Cardiac fibroblast (primary cell): ENCODE data around the gene C14orf132.
"Not testable (repeated sequence)": the region's sequence is repeated elsewhere in the genome, so short reads cannot be mapped to it uniquely, and the experiment has no call there.

Experiments used
- DNase-seq, 2 donors: peaks; one replicate each; pipeline versions ENCODE4 v3.0.0 to v3.0.0-alpha.2; 2010; ENCODE audit warnings: low read depth in 2 of 2
- H3K4me3 ChIP-seq, 2 donors: replicated peaks in 1 of 2; 1 replicate in 1 of 2; 2 replicates in 1 of 2; pipeline ENCODE4 v1.5.1; 2011; ENCODE audit warnings: low read depth in 2 of 2, low read length in 2 of 2, mild to moderate bottlenecking in 2 of 2, moderate library complexity in 1 of 2
- TF ChIP-seq, protein P1 (sequence below): IDR thresholded peaks from one replicate; pipeline ENCODE4 v1.5.1; 2011; ENCODE audit warnings: low read depth, mild to moderate bottlenecking, low read length, inconsistent platforms

The C14orf132 gene

DNA sequence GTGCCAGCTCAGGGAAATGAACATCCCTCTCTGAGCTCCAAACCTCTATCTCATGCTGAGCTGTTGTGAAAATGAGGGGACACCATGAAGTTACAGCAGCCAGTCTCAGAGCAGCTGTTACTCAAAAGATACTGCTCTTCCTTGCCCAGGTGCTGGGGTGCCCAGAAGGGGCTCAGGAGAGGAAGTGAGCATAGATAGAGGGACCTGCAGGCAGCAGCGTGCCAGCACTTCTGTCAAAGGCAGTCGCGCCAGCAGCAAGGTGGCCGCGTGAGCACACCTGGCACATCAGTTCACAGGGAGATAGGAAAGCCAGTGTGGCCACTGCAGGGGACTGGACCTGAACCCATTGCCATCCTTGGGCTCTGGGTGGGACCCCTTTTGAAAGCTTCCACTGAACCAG, 27.8 kb downstream of the C14orf132 start:
- DNase-seq = no peak
- no peak overlapping the region for H3K4me3 ChIP-seq
- TF ChIP-seq, protein P1, sequence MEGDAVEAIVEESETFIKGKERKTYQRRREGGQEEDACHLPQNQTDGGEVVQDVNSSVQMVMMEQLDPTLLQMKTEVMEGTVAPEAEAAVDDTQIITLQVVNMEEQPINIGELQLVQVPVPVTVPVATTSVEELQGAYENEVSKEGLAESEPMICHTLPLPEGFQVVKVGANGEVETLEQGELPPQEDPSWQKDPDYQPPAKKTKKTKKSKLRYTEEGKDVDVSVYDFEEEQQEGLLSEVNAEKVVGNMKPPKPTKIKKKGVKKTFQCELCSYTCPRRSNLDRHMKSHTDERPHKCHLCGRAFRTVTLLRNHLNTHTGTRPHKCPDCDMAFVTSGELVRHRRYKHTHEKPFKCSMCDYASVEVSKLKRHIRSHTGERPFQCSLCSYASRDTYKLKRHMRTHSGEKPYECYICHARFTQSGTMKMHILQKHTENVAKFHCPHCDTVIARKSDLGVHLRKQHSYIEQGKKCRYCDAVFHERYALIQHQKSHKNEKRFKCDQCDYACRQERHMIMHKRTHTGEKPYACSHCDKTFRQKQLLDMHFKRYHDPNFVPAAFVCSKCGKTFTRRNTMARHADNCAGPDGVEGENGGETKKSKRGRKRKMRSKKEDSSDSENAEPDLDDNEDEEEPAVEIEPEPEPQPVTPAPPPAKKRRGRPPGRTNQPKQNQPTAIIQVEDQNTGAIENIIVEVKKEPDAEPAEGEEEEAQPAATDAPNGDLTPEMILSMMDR = no peak

DNA sequence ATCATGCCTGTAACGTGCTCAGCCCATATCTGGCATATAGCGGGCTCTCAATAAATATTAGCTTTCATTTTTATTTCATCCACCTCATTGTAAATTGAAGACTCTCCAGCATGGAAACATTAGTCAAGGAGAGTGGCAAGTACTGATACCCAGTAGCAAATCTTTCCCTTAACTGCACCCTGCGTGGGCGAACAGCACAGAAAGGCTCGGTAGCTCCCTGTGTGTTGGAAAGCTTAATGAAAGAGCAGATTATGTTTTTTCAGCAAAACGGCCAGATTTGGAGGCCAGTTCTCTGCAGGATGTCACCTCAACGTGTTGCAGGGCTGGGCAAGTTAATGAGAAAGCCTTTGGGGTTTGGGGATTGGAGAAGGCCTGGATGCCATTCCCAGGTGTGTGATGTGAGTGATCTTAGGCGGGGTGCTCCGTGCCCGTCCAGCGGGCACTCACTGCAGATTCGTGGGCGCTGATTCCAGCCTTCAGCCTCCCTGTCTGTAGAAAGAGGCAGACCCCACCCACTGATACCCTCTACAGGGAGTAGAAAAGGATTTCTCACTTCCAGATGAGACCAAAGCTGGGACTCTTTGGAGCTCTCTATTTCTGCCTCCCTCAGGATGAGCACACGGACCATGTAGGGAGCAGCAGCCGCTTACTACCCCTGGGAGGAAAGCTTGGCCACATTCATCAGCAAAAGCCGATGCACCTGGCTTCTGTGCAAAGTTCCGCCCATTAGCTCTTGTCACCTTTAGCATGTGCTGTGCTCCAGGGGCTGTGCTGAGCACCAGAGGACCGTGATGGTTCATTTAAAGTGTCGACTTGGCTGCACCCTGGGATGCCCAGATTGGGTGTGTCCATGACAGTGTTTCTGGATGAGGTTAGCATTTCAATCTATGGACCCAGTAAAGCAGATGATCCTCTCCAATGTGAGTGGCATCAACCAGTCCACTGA, 29.1 kb downstream of the C14orf132 start:
- TF ChIP-seq, protein P1 = no peak
- no peak overlapping the region for H3K4me3 ChIP-seq
- no peak for DNase-seq

DNA sequence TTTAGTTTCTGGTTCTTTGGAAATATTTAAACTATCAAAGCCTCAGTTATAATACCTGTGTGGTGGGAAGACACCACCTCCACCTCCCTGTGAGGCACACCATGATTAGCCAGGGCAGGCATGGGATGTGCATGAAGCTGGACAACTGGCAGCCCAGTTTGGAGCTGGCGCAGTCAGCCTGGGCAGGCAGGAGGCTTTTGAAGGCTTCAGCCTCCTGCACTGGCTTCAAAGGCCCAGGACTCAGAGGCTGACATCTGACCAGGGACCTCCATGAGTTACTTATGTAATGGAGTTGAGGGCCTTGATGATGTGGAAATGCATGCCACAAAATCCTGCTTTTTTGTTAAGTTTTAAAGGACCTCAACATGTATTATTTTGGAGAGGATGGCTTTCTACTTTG, 30.3 kb downstream of the C14orf132 start:
- TF ChIP-seq, protein P1 = no peak
- no peak for DNase-seq
- H3K4me3 ChIP-seq = no peak overlapping the region

DNA sequence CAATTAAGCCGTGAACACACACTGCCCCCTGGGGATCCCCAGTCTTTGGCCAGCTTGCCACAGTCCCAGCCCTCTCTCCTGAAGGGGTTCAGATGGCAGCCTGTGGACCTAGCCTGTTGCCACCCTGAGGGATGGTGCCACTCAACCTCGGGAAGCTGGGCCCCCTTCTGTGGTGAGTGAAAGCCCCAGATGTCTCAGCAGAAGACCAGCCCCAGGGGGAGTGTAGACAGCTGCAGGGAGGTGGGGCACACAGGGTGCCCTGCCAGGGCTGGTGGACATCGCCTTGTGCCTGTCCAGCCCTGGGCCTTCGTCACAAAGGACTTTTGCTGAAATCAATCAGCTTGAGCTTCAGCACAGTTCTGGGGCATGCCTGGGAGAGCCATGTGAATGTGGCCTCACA, 32.4 kb downstream of the C14orf132 start:
- TF ChIP-seq, protein P1 = no peak
- no peak for DNase-seq
- H3K4me3 ChIP-seq = no peak overlapping the region

DNA sequence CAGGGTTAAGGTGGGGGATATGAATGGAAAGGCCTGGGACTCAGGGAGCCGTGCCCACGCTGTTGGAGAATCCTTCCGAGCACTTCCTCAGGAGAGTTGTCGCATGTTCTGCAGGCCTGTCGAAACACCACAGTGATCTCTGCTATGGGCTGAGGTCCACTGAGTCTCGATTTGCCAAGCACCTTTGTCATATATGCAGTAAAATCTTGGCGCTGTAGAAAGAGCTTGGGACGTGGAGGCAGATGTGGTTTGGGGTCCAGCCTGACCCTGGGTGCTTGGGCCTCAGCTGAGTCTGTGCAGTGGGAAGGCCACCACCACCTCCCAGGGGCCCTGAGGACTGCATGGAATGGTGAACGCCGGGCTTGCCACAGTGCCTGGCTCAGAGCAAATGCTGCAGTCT, 32.9 kb downstream of the C14orf132 start:
- no peak overlapping the region for H3K4me3 ChIP-seq
- no peak for DNase-seq
- TF ChIP-seq, protein P1 = no peak

DNA sequence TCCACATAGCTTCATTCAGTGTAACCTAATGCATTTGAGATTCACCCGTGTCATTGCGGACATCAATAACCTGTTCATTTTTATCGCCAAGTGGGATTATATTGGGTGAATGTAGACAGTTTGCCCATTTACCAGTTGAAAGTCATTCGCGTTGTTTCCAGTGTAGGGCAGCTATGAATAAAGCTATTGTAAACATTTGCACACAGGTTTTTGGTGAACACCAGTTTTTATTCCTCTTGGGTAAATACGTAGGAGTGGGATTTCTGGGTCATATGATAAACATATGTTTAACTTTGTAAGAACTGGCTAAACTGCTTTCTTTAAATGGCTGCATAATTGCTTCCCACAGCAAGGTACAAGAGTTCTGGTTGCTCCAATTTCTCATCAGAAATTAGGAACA, 33.6 kb downstream of the C14orf132 start:
- TF ChIP-seq, protein P1 = no peak
- no peak for DNase-seq
- H3K4me3 ChIP-seq = no peak overlapping the region

DNA sequence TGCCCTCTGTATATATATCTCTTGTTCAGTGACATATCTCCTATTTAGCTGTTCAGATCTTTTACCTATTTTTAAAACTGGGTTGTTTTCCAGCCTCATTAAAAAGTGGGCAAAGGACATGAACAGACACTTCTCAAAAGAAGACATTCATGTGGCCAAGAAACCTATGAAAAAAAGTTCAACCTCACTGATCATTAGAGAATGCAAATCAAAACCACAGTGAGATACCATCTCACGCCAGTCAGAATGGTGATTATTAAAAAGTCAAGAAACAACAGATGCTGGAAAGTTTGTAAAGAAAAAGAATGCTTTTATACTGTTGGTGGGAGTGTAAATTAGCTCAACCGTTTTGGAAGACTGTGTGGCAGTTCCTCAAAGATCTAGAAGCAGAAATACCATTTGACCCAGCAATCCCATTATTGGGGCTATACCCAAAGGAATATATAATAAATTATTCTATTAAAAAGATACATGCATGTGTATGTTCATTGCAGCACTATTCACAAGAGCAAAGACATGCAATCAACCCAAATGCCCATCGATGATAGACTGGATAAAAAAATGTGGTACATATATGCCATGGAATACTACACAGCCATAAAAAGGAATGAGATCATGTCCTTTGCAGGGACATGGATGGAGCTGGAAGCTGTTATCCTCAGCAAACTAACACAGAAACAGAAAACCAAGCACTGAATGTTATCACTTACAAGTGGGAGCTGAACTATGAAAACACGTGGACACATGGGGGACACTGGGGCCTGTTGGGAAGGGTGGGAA, 34.3 kb downstream of the C14orf132 start:
- H3K4me3 ChIP-seq, DNase-seq: not testable (repeated sequence)
